Thymus (tissue), 11 donors: ENCODE data around the gene PI4K2A. TPM values are rescaled to one million over a fixed set of nuclear protein-coding genes. Genes with fewer than 3 reads are reported as not detected.

Source experiments
- DNase-seq, 9 donors: peaks; one replicate each; pipeline ENCODE4 v3.0.0-alpha.2; 2013; ENCODE audit warnings: low spot score in 9 of 9, low read depth in 6 of 9, missing footprints in 1 of 9
- H3K27ac ChIP-seq, 2 donors: one replicate each; pipeline ENCODE4 v1.5.1; 2013; ENCODE audit warnings: control low read depth in 1 of 2, low read depth in 1 of 2, low read length in 1 of 2, mild to moderate bottlenecking in 1 of 2, moderate library complexity in 1 of 2
- H3K27me3 ChIP-seq, 2 donors: one replicate each; pipeline ENCODE4 v1.5.1; 2013; ENCODE audit warnings: low read length in 1 of 2; ENCODE audit not compliant: control insufficient read depth in 2 of 2, insufficient read depth in 1 of 2
- H3K36me3 ChIP-seq, 2 donors: one replicate each; pipeline ENCODE4 v1.5.1; 2013; ENCODE audit warnings: low read length in 1 of 2, mild to moderate bottlenecking in 1 of 2, moderate library complexity in 1 of 2; ENCODE audit not compliant: control insufficient read depth in 2 of 2, insufficient read depth in 2 of 2
- H3K4me1 ChIP-seq, 2 donors: one replicate each; pipeline ENCODE4 v1.5.1; 2013; ENCODE audit warnings: low read length in 2 of 2; ENCODE audit not compliant: control insufficient read depth in 2 of 2, insufficient read depth in 2 of 2
- H3K4me3 ChIP-seq, 2 donors: one replicate each; pipeline ENCODE4 v1.5.1; 2013; ENCODE audit warnings: low read length in 2 of 2, control low read depth in 1 of 2, mild to moderate bottlenecking in 1 of 2
- H3K9me3 ChIP-seq, 2 donors: one replicate each; pipeline ENCODE4 v1.5.1; 2013; ENCODE audit warnings: low read length in 1 of 2, mild to moderate bottlenecking in 1 of 2; ENCODE audit not compliant: control insufficient read depth in 2 of 2, insufficient read depth in 1 of 2
- WGBS: extraction: QIAGEN DNeasy Blood & Tissue Kit; methylation state at CpG from one replicate; pipeline ENCODE4 v1.1.7; 2013; 5-methylcytosine and 5-hydroxymethylcytosine counted together
- polyA plus RNA-seq: library from polyadenylated mRNA; stranded (reverse); fragments of 200-250 nt; gene quantifications from one replicate; pipeline ENCODE4 v1.2.3, GENCODE V29; 2013
- total RNA-seq: library from RNA; stranded (reverse); fragments of 120-200 nt; gene quantifications from one replicate; pipeline ENCODE4 v1.2.4, GENCODE V29; 2013
- donor health status: healthy.

Gene PI4K2A
- total and polyA plus RNA-seq, 2 donors, result 8.9 to 13.5 TPM

GRCh38 chr10:97714401-97715258, 74.2 kb downstream of the PI4K2A start:
- WGBS, result 6% methylated on average over 74 of the region's 74 CpGs
- H3K9me3 ChIP-seq, result no peaks in the 10 kb centered on the region
- peaks cover 5 to 9% of the 10 kb centered on the region in 2 donors for H3K4me1 ChIP-seq
- peaks cover 27 to 72% of the 10 kb centered on the region in 2 donors for H3K27me3 ChIP-seq
- peak overlapping the region; percentile 39 to 59 for H3K4me3 ChIP-seq
- peak in 1 of 9 donors; percentile 26 for DNase-seq
- peak overlapping the region; percentile 32 to 82 for H3K27ac ChIP-seq
- no peaks in the 10 kb centered on the region for H3K36me3 ChIP-seq

GRCh38 chr10:97715259-97715874, 74.9 kb downstream of the PI4K2A start:
- Histone ChIP-seq H3K4me1 (peaks cover 5 to 9% of the 10 kb centered on the region in 2 donors), H3K27me3 (peaks cover 27 to 70% of the 10 kb centered on the region in 2 donors), H3K9me3 (no peaks in the 10 kb centered on the region), H3K4me3 (no peak overlapping the region), H3K36me3 (no peaks in the 10 kb centered on the region), H3K27ac (peak overlapping the region in 1 of 2 donors; percentile 46)
- no peak for DNase-seq
- WGBS, result 90% methylated on average over 8 of the region's 8 CpGs

- peaks cover 22 to 54% of the 10 kb centered on the region in 2 donors for H3K27me3 ChIP-seq
- no peaks in the 10 kb centered on the region for H3K9me3 ChIP-seq
- no peaks in the 10 kb centered on the region for H3K36me3 ChIP-seq
- DNase-seq, result no peak
- H3K4me1 ChIP-seq, result peaks cover 5 to 9% of the 10 kb centered on the region in 2 donors
- WGBS, result 97% methylated on average over 7 of the region's 7 CpGs
- H3K27ac ChIP-seq, result no peak overlapping the region
- no peak overlapping the region for H3K4me3 ChIP-seq
These were observed 77.2 kb downstream of the PI4K2A start for GRCh38 chr10:97717627-97718026.

- Histone ChIP-seq H3K9me3 (no peaks in the 10 kb centered on the region), H3K27me3 (peaks cover 18 to 49% of the 10 kb centered on the region in 2 donors), H3K4me1 (peaks cover 5 to 9% of the 10 kb centered on the region in 2 donors), H3K27ac (no peak overlapping the region), H3K4me3 (no peak overlapping the region), H3K36me3 (no peaks in the 10 kb centered on the region)
- no peak for DNase-seq
- WGBS, result 83% methylated on average over 6 of the region's 6 CpGs
These were observed 77.7 kb downstream of the PI4K2A start for GRCh38 chr10:97718178-97718577.

- no peak for DNase-seq
- H3K4me3 ChIP-seq, result no peak overlapping the region
- no peaks in the 10 kb centered on the region for H3K36me3 ChIP-seq
- H3K4me1 ChIP-seq, result peaks cover 0 to 9% of the 10 kb centered on the region in 2 donors
- H3K27ac ChIP-seq, result no peak overlapping the region
- 91% methylated on average over 8 of the region's 8 CpGs for WGBS
- H3K27me3 ChIP-seq, result peaks cover 15 to 44% of the 10 kb centered on the region in 2 donors
- H3K9me3 ChIP-seq, result no peaks in the 10 kb centered on the region
These were observed 78.2 kb downstream of the PI4K2A start for GRCh38 chr10:97718659-97719142.

GRCh38 chr10:97719602-97720001, 79.1 kb downstream of the PI4K2A start:
- no peaks in the 10 kb centered on the region for H3K9me3 ChIP-seq
- H3K27ac ChIP-seq, result no peak overlapping the region
- peaks cover 6 to 36% of the 10 kb centered on the region in 2 donors for H3K27me3 ChIP-seq
- DNase-seq, result no peak
- WGBS, result 94% methylated on average over 2 of the region's 2 CpGs
- H3K36me3 ChIP-seq, result no peaks in the 10 kb centered on the region
- H3K4me1 ChIP-seq, result peaks cover 0 to 7% of the 10 kb centered on the region in 2 donors
- no peak overlapping the region for H3K4me3 ChIP-seq

- Histone ChIP-seq H3K36me3 (no peaks in the 10 kb centered on the region), H3K4me3 (no peak overlapping the region), H3K9me3 (peaks cover 0 to 4% of the 10 kb centered on the region in 2 donors), H3K27ac (no peak overlapping the region), H3K27me3 (peaks cover 0 to 15% of the 10 kb centered on the region in 2 donors), H3K4me1 (no peaks in the 10 kb centered on the region)
- no peak for DNase-seq
- 96% methylated on average over 12 of the region's 12 CpGs for WGBS
These were observed 81.7 kb downstream of the PI4K2A start for GRCh38 chr10:97721871-97722780.

- Histone ChIP-seq H3K36me3 (no peaks in the 10 kb centered on the region), H3K27me3 (peaks cover 0 to 10% of the 10 kb centered on the region in 2 donors), H3K4me3 (no peak overlapping the region), H3K27ac (no peak overlapping the region), H3K4me1 (no peaks in the 10 kb centered on the region), H3K9me3 (peaks cover 0 to 4% of the 10 kb centered on the region in 2 donors)
- DNase-seq, result no peak
- WGBS, result 94% methylated on average over 3 of the region's 3 CpGs
These were observed 82.5 kb downstream of the PI4K2A start for GRCh38 chr10:97723001-97723400.
